ENCODE data around the gene HDAC9.

DNA sequence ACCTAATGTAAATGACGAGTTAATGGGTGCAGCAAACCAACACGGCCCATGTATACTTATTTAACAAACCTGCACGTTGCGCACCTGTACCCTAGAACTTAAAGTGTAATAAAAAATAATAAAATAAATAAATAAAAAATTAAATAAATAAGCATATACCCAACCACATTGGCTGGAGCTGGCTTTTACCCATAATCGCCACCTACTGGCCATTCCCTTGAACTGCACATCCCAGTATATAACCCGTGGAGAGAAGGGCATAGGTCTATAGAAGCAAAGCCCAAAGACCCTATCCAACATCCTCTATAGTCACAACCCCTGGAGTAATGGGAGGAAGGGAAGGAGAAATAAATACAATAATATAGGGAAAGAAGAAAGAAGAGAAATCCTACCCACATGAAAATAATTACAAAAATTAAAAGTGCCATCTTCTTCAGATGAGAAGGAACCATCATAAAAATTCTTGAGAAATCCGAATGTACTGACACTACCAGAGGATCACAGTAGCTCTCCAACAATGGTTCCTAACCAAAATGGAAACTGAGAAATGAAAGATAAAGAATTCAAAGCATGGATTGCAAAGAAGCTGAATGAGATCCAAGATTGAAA, 556.3 kb downstream of the HDAC9 start:
- TF ChIP-seq CTCF (IDR thresholded peaks at IDR 0.05; ENCODE audit: low read depth, low read length) (peak; percentile 43), EZH2phosphoT487 (IDR thresholded peaks at IDR 0.05; ENCODE audit: low read depth) (no peak)

All from OCI-LY3 (cell line).